ENCODE measurements around the gene GLIPR1L1.

Gene GLIPR1L1

GRCh38 chr12:75390899-75391538, 56.5 kb downstream of the GLIPR1L1 start, which contains the start of gene GLIPR1L2:
Gene GLIPR1L2, plus strand, starts transcription at chr12:75391089. Its CDS starts 28 bp downstream, at chr12:75391117.
- Histone ChIP-seq H3K27ac (ENCODE audit: low read depth, low read length, severe bottlenecking) (no peak within 1 kb of the TSS), H3K4me1 (ENCODE audit: control insufficient read depth, insufficient read depth, low read length, poor library complexity, severe bottlenecking) (no peaks in the 10 kb centered on the region), H3K4me3 (ENCODE audit: extremely low read depth, insufficient read depth, low read length, poor library complexity, severe bottlenecking) (peak within 1 kb of the TSS; percentile 21), H3K9me3 (ENCODE audit: control insufficient read depth, low read length) (no peaks in the 10 kb centered on the region), H3K36me3 (ENCODE audit: control insufficient read depth, insufficient read depth, low read length) (no peaks in the 10 kb centered on the region)
- WGBS, 2 experiments (ENCODE audit: insufficient coverage in 2 of 2) = 70 to 71% methylated on average over 31 to 35 of the region's 36 CpGs

GRCh38 chr12:75404231-75404630, 69.8 kb downstream of the GLIPR1L1 start:
- no peaks in the 10 kb centered on the region for H3K4me1 ChIP-seq (ENCODE audit: control insufficient read depth, insufficient read depth, low read length, poor library complexity, severe bottlenecking)
- no CpG with 5 or more reads among the region's 1 CpG for WGBS, 2 experiments (ENCODE audit: insufficient coverage in 2 of 2)
- no peak overlapping the region for H3K4me3 ChIP-seq (ENCODE audit: extremely low read depth, insufficient read depth, low read length, poor library complexity, severe bottlenecking)
- no peaks in the 10 kb centered on the region for H3K36me3 ChIP-seq (ENCODE audit: control insufficient read depth, insufficient read depth, low read length)
- no peak overlapping the region for H3K27ac ChIP-seq (ENCODE audit: low read depth, low read length, severe bottlenecking)
- peaks cover 5% of the 10 kb centered on the region for H3K9me3 ChIP-seq (ENCODE audit: control insufficient read depth, low read length)

GRCh38 chr12:75407683-75408082, 73.2 kb downstream of the GLIPR1L1 start:
- no peaks in the 10 kb centered on the region for H3K36me3 ChIP-seq (ENCODE audit: control insufficient read depth, insufficient read depth, low read length)
- H3K4me1 ChIP-seq (ENCODE audit: control insufficient read depth, insufficient read depth, low read length, poor library complexity, severe bottlenecking) = no peaks in the 10 kb centered on the region
- no peak overlapping the region for H3K27ac ChIP-seq (ENCODE audit: low read depth, low read length, severe bottlenecking)
- H3K4me3 ChIP-seq (ENCODE audit: extremely low read depth, insufficient read depth, low read length, poor library complexity, severe bottlenecking) = no peak overlapping the region
- peaks cover 5% of the 10 kb centered on the region for H3K9me3 ChIP-seq (ENCODE audit: control insufficient read depth, low read length)

GRCh38 chr12:75409830-75410229, 75.4 kb downstream of the GLIPR1L1 start:
- Histone ChIP-seq H3K27ac (ENCODE audit: low read depth, low read length, severe bottlenecking) (no peak overlapping the region), H3K4me1 (ENCODE audit: control insufficient read depth, insufficient read depth, low read length, poor library complexity, severe bottlenecking) (no peaks in the 10 kb centered on the region), H3K9me3 (ENCODE audit: control insufficient read depth, low read length) (peaks cover 5% of the 10 kb centered on the region), H3K4me3 (ENCODE audit: extremely low read depth, insufficient read depth, low read length, poor library complexity, severe bottlenecking) (no peak overlapping the region), H3K36me3 (ENCODE audit: control insufficient read depth, insufficient read depth, low read length) (no peaks in the 10 kb centered on the region)
- WGBS, 2 experiments (ENCODE audit: insufficient coverage in 2 of 2) = no CpG with 5 or more reads among the region's 2 CpGs

GRCh38 chr12:75414671-75415070, 80.2 kb downstream of the GLIPR1L1 start:
- no CpG with 5 or more reads among the region's 1 CpG for WGBS, 2 experiments (ENCODE audit: insufficient coverage in 2 of 2)
- Histone ChIP-seq H3K36me3 (ENCODE audit: control insufficient read depth, insufficient read depth, low read length) (no peaks in the 10 kb centered on the region), H3K4me3 (ENCODE audit: extremely low read depth, insufficient read depth, low read length, poor library complexity, severe bottlenecking) (no peak overlapping the region), H3K9me3 (ENCODE audit: control insufficient read depth, low read length) (no peaks in the 10 kb centered on the region), H3K27ac (ENCODE audit: low read depth, low read length, severe bottlenecking) (no peak overlapping the region), H3K4me1 (ENCODE audit: control insufficient read depth, insufficient read depth, low read length, poor library complexity, severe bottlenecking) (no peaks in the 10 kb centered on the region)

GRCh38 chr12:75419841-75420240, 85.4 kb downstream of the GLIPR1L1 start:
- no peak overlapping the region for H3K4me3 ChIP-seq (ENCODE audit: extremely low read depth, insufficient read depth, low read length, poor library complexity, severe bottlenecking)
- no peak overlapping the region for H3K27ac ChIP-seq (ENCODE audit: low read depth, low read length, severe bottlenecking)
- no peaks in the 10 kb centered on the region for H3K9me3 ChIP-seq (ENCODE audit: control insufficient read depth, low read length)
- WGBS, 2 experiments (ENCODE audit: insufficient coverage in 2 of 2) = 90 to 97% methylated on average over 2 of the region's 2 CpGs
- H3K4me1 ChIP-seq (ENCODE audit: control insufficient read depth, insufficient read depth, low read length, poor library complexity, severe bottlenecking) = no peaks in the 10 kb centered on the region
- no peaks in the 10 kb centered on the region for H3K36me3 ChIP-seq (ENCODE audit: control insufficient read depth, insufficient read depth, low read length)

Measured in mesodermal cell (in vitro differentiated cells).